B cell (primary cell): ENCODE measurements around the gene MOAP1. TPM values are rescaled to one million over a fixed set of nuclear protein-coding genes. Genes with fewer than 3 reads are reported as not detected.

Experiments
- ATAC-seq: fragments of 200-7000 bp; cut with Tn5 transposase; one replicate; pipeline ENCODE4 v1.10.0; 2021; ENCODE audit warnings: low read depth, mild to moderate bottlenecking, moderate number of reproducible peaks, moderate library complexity
- CTCF ChIA-PET: fragments of 350-600 bp; sonication (Branson Sonifier 250); formaldehyde crosslinking; loops from one replicate; lab custom pipeline; 2021; ENCODE audit warnings: antibody characterized with exemption, inconsistent platforms; lab: Charles Lee
- POLR2A ChIA-PET: fragments of 350-600 bp; sonication (Branson Sonifier 250); formaldehyde crosslinking; loops from one replicate; lab custom pipeline; 2021; ENCODE audit warnings: antibody characterized with exemption; lab: Charles Lee
- DNase-seq: peaks from one replicate; pipeline ENCODE4 v3.0.0; 2013
- H2AFZ ChIP-seq: 2 replicates; pipeline ENCODE4 v1.6.1; 2012; ENCODE audit warnings: mild to moderate bottlenecking, low read depth, low read length; ENCODE audit not compliant: insufficient read depth, poor library complexity, severe bottlenecking
- H3K27ac ChIP-seq, 2 donors: 1 replicate in 1 of 2; 2 replicates in 1 of 2; pipeline ENCODE4 v1.5.1; 2012 to 2013; ENCODE audit warnings: low read length in 2 of 2, mild to moderate bottlenecking in 2 of 2, moderate library complexity in 1 of 2
- H3K27me3 ChIP-seq, 4 experiments: fragments of 200-600 bp in 1 of 4; sonication (generic) in 1 of 4; replicated peaks in 1 of 4; 1 replicate in 2 of 4; 2 replicates in 2 of 4; pipeline versions ENCODE4 v1.6.1 to v1.7.0; 2013 to 2016; ENCODE audit warnings: low read length in 3 of 4, mild to moderate bottlenecking in 2 of 4, mixed read lengths in 1 of 4, moderate library complexity in 1 of 4; ENCODE audit not compliant: insufficient read depth in 4 of 4, control insufficient read depth in 3 of 4; ENCODE audit errors: control extremely low read depth in 1 of 4
- H3K36me3 ChIP-seq, 2 experiments: replicated peaks in 1 of 2; 1 replicate in 1 of 2; 2 replicates in 1 of 2; pipeline versions ENCODE4 v1.6.1 to v1.7.1; 2013; ENCODE audit warnings: low read length in 1 of 2; ENCODE audit not compliant: insufficient read depth in 2 of 2, control insufficient read depth in 1 of 2; ENCODE audit errors: control extremely low read depth in 1 of 2, extremely low read depth in 1 of 2
- H3K4me1 ChIP-seq, 2 donors: fragments of 200-600 bp in 1 of 2; sonication (generic) in 1 of 2; 1 replicate in 1 of 2; 2 replicates in 1 of 2; pipeline versions ENCODE4 v1.5.1 to v1.6.1; 2013 to 2017; ENCODE audit warnings: low read length in 2 of 2; ENCODE audit not compliant: control insufficient read depth in 2 of 2, insufficient read depth in 2 of 2
- H3K4me2 ChIP-seq: replicated peaks from 2 replicates; pipeline ENCODE3; 2012; ENCODE audit warnings: mild to moderate bottlenecking, low read depth, low read length; ENCODE audit not compliant: poor library complexity, severe bottlenecking
- H3K4me3 ChIP-seq, 5 experiments: fragments of 200-600 bp in 1 of 5; sonication (generic) in 1 of 5; 1 replicate in 3 of 5; 2 replicates in 2 of 5; pipeline versions ENCODE4 v1.5.1 to v1.7.0; 2011 to 2016; ENCODE audit warnings: low read length in 4 of 5, mild to moderate bottlenecking in 4 of 5, low read depth in 2 of 5, control low read depth in 1 of 5, moderate library complexity in 1 of 5; ENCODE audit not compliant: insufficient read depth in 1 of 5; ENCODE audit errors: control extremely low read depth in 1 of 5, extremely low read depth in 1 of 5
- H3K79me2 ChIP-seq: fragments of 200-600 bp; sonication (generic); one replicate; pipeline ENCODE4 v1.6.0; 2016; ENCODE audit warnings: low read length; ENCODE audit not compliant: control insufficient read depth, insufficient read depth
- H3K9ac ChIP-seq: fragments of 200-600 bp; sonication (generic); 2 replicates; pipeline ENCODE4 v1.6.1; 2017; ENCODE audit warnings: mild to moderate bottlenecking, low read length, moderate library complexity
- H3K9me3 ChIP-seq, 3 donors: one replicate each; pipeline versions ENCODE4 v1.6.1 to v1.7.1; 2013; ENCODE audit warnings: low read length in 2 of 3; ENCODE audit not compliant: control insufficient read depth in 2 of 3, insufficient read depth in 1 of 3; ENCODE audit errors: control extremely low read depth in 1 of 3
- H4K20me1 ChIP-seq: 2 replicates; pipeline ENCODE4 v1.6.0; 2012; ENCODE audit warnings: mild to moderate bottlenecking, low read length; ENCODE audit not compliant: insufficient read depth, control insufficient read depth, poor library complexity, severe bottlenecking
- H3K27ac Mint-ChIP-seq: one replicate; pipeline ENCODE4 v1.8.0; 2021; ENCODE audit warnings: mixed read lengths
- H3K27me3 Mint-ChIP-seq: one replicate; pipeline ENCODE4 v1.8.0; 2021; ENCODE audit warnings: mixed read lengths
- H3K4me1 Mint-ChIP-seq: one replicate; pipeline ENCODE4 v1.8.0; 2021; ENCODE audit warnings: mixed read lengths
- H3K4me3 Mint-ChIP-seq: one replicate; pipeline ENCODE4 v1.8.0; 2021; ENCODE audit warnings: mixed read lengths
- H3K9me3 Mint-ChIP-seq: one replicate; pipeline ENCODE4 v1.8.0; 2022; ENCODE audit warnings: mixed read lengths; ENCODE audit not compliant: insufficient read depth
- EZH2 ChIP-seq: IDR thresholded peaks from 2 replicates; pipeline ENCODE4 v1.6.1; 2012; ENCODE audit warnings: borderline replicate concordance, low read depth, mild to moderate bottlenecking, moderate library complexity, low read length; ENCODE audit not compliant: insufficient read depth, poor library complexity, severe bottlenecking
- WGBS: methylation state at CpG from one replicate; pipeline ENCODE4 v1.1.5; 2013; ENCODE audit warnings: missing lambda C conversion rate; ENCODE audit not compliant: insufficient coverage; 5-methylcytosine and 5-hydroxymethylcytosine counted together
- intact Hi-C: fragments of 100-400 bp; cut with micrococcal nuclease; formaldehyde crosslinking; loops from one replicate; pipeline ENCODE4 v1.10.0; 2022
- polyA plus RNA-seq: library from polyadenylated mRNA; depleted of rRNA; stranded (reverse); fragments of >200 nt; gene quantifications from 2 replicates; pipeline ENCODE4 v1.2.3, GENCODE V29; 2012
- total RNA-seq, 2 donors: library from RNA; stranded (reverse); fragments of 120-200 nt in 1 of 2; gene quantifications; 1 replicate in 1 of 2; 2 replicates in 1 of 2; pipeline versions ENCODE4 v1.2.3 to v1.2.4, GENCODE V29; 2013 to 2022
- TF ChIP-seq, protein P1 (sequence below): fragments of 200-600 bp; IDR thresholded peaks from one replicate; pipeline ENCODE4 v1.8.0; 2022; ENCODE audit warnings: antibody characterized with exemption, mild to moderate bottlenecking

MOAP1 gene
- total and polyA plus RNA-seq, 2 donors (not counting 1 experiment from before 2014, with no cell fraction given) = 30.8 to 74.9 TPM

DNA sequence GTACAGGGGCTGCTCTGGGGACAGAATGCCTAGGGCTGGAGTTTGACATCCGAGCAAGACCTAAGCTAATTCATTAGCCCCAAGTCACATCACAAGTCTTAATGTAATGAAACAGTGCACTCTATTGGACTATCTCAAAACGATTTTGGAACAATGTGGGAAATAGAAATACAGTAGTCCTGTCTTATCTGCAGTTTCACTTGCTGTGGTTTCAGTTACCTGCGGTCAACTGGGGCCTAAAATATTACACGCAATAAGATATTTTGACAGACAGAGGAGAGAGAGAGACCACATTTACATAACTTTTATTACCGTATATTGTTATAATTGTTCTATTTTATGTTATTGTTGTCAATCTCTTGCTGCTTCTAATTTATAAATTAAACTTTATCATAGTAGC lies 21.1 kb downstream of the MOAP1 start:
- no peaks in the 10 kb centered on the region for H3K27me3 Mint-ChIP-seq
- Histone ChIP-seq H3K27ac (no peak overlapping the region), H4K20me1 (no peaks in the 10 kb centered on the region), H3K27me3 (no peaks in the 10 kb centered on the region), H3K9me3 (no peaks in the 10 kb centered on the region), H3K79me2 (no peaks in the 10 kb centered on the region), H3K4me1 (no peaks in the 10 kb centered on the region), H3K9ac (no peak overlapping the region), H3K4me2 (no peak overlapping the region), H3K4me3 (no peak overlapping the region), H3K36me3 (no peaks in the 10 kb centered on the region), H2AFZ (no peak overlapping the region)
- no peaks in the 10 kb centered on the region for H3K9me3 Mint-ChIP-seq
- intact Hi-C loops = no loop called here
- no peak overlapping the region for H3K27ac Mint-ChIP-seq
- ATAC-seq = no peak
- CTCF ChIA-PET = interaction anchor here (1.0 kb wide), 1 partner anchor 55 kb away, joined by 3 read pairs; no protein-coding TSS in a partner anchor
- POLR2A ChIA-PET = no interaction called here
- H3K4me1 Mint-ChIP-seq = no peaks in the 10 kb centered on the region
- no CpG with 5 or more reads among the region's 5 CpGs for WGBS
- no peak for DNase-seq
- no peak overlapping the region for H3K4me3 Mint-ChIP-seq
- no peak for TF ChIP-seq EZH2
- TF ChIP-seq, protein P1, sequence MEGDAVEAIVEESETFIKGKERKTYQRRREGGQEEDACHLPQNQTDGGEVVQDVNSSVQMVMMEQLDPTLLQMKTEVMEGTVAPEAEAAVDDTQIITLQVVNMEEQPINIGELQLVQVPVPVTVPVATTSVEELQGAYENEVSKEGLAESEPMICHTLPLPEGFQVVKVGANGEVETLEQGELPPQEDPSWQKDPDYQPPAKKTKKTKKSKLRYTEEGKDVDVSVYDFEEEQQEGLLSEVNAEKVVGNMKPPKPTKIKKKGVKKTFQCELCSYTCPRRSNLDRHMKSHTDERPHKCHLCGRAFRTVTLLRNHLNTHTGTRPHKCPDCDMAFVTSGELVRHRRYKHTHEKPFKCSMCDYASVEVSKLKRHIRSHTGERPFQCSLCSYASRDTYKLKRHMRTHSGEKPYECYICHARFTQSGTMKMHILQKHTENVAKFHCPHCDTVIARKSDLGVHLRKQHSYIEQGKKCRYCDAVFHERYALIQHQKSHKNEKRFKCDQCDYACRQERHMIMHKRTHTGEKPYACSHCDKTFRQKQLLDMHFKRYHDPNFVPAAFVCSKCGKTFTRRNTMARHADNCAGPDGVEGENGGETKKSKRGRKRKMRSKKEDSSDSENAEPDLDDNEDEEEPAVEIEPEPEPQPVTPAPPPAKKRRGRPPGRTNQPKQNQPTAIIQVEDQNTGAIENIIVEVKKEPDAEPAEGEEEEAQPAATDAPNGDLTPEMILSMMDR = no peak

DNA sequence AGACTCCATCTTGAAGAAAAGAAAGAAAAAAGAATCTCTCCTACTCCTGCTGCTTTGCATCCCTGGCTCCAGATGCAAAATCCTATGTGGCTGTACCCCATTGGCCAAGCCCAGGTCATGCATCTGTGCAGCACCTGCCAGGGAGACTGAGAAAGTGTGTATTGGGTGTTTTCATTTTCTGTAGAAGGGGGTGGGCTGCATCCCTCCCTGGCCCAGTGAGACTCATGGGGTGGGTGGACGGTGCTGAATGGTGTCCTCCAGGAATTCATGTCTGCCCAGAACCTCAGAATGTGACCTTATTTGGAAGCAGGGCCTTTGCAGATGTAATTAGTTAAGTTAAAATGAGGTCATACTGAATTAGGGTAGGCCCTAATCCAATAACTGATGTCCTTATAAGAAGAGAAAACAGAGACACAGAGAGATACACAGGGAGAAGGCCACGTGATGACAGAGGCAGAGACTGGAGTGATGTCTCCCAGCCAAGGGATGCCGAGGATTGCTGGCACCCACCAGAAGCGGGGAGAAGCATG lies 23.2 kb downstream of the MOAP1 start:
- Histone ChIP-seq H2AFZ (no peak overlapping the region), H3K9me3 (no peaks in the 10 kb centered on the region), H3K4me2 (no peak overlapping the region), H3K9ac (no peak overlapping the region), H3K36me3 (no peaks in the 10 kb centered on the region), H3K4me3 (no peak overlapping the region), H3K4me1 (no peaks in the 10 kb centered on the region), H3K27me3 (no peaks in the 10 kb centered on the region), H4K20me1 (no peaks in the 10 kb centered on the region), H3K79me2 (no peaks in the 10 kb centered on the region), H3K27ac (no peak overlapping the region)
- DNase-seq (no peak), ATAC-seq (no peak)
- TF ChIP-seq, protein P1 = no peak
- TF ChIP-seq EZH2 = no peak
- no peaks in the 10 kb centered on the region for H3K9me3 Mint-ChIP-seq
- no peaks in the 10 kb centered on the region for H3K4me1 Mint-ChIP-seq
- POLR2A ChIA-PET = no interaction called here
- intact Hi-C loops = no loop called here
- CTCF ChIA-PET = no interaction called here
- no peak overlapping the region for H3K27ac Mint-ChIP-seq
- 92% methylated on average over 3 of the region's 4 CpGs for WGBS
- no peak overlapping the region for H3K4me3 Mint-ChIP-seq
- H3K27me3 Mint-ChIP-seq = no peaks in the 10 kb centered on the region
